GM10266 (cell line): Measurements from ENCODE around the gene E2F6.
A peak's percentile ranks its signal among the peaks of the same experiment; 100 is the strongest.

Source experiments
- DNase-seq: peaks from one replicate; pipeline ENCODE4 v3.0.0; 2012; ENCODE audit errors: extremely low spot score
- TF ChIP-seq, protein P1 (sequence below): IDR thresholded peaks from 2 replicates; pipeline ENCODE4 v1.5.1; 2012; ENCODE audit warnings: mild to moderate bottlenecking, low read depth; ENCODE audit not compliant: control insufficient read depth, insufficient read depth; ENCODE audit errors: missing control alignments

Gene E2F6

DNA sequence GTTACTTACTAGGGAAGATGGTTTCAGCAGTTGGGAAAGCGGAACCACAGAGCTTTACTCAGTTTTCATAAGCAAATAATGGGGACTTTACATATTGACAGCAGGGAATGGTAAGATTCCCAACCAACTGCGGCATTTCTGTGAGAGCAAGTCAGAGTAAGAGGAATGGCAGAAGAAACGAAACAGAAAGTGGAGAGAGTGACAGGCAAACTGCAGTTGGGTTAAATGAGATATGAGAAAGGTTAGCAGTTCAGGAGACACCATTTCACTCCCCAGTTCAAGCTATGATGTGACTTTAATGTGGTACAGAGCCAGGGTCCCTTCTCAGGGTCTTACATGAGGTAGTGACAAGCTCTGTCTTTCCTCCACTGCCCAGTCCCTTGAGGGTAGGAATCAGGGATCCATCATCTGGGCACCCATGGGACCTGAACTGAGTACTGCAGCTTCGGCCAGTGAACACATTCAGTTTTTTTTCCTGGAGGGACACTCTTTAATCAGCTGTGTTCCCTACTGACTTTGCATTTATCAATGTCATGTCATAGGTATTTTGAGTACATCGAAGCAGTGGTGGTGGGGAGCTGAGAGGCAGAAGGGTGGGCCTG lies 34.8 kb upstream of the E2F6 start:
- TF ChIP-seq, protein P1, sequence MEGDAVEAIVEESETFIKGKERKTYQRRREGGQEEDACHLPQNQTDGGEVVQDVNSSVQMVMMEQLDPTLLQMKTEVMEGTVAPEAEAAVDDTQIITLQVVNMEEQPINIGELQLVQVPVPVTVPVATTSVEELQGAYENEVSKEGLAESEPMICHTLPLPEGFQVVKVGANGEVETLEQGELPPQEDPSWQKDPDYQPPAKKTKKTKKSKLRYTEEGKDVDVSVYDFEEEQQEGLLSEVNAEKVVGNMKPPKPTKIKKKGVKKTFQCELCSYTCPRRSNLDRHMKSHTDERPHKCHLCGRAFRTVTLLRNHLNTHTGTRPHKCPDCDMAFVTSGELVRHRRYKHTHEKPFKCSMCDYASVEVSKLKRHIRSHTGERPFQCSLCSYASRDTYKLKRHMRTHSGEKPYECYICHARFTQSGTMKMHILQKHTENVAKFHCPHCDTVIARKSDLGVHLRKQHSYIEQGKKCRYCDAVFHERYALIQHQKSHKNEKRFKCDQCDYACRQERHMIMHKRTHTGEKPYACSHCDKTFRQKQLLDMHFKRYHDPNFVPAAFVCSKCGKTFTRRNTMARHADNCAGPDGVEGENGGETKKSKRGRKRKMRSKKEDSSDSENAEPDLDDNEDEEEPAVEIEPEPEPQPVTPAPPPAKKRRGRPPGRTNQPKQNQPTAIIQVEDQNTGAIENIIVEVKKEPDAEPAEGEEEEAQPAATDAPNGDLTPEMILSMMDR, result no peak
- DNase-seq, result no peak

DNA sequence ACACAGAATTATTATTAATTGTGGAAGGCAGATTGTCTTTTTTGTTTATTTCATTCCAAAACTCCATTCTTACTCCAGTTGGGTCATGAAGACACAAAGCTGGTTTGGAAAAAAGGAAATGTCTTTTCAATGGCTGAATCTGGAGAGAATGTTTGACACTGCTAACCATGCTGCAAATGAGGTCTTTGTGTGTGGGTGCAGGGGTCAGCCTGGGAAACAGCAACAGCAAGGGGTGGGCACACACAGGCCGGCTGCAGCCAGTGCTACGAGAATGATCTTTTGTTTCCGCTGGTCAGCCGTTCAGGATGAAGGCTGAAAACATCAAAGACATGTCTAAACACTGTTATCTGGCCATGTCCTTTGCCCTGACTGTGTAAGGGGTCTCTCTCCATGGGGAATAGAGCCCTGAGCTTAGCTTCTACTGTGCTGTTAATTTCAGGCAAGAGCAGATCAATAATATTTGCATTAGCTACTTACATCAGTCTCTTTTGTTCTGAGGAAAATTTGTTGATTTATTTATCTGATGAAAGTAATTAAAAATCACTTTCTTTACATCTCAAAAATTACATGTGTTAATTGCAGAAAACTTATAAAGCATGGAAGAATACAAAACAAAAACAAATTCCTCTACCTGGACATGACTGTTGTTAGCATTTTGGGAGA lies 33.3 kb upstream of the E2F6 start:
- TF ChIP-seq, protein P1, result no peak
- DNase-seq, result no peak

DNA sequence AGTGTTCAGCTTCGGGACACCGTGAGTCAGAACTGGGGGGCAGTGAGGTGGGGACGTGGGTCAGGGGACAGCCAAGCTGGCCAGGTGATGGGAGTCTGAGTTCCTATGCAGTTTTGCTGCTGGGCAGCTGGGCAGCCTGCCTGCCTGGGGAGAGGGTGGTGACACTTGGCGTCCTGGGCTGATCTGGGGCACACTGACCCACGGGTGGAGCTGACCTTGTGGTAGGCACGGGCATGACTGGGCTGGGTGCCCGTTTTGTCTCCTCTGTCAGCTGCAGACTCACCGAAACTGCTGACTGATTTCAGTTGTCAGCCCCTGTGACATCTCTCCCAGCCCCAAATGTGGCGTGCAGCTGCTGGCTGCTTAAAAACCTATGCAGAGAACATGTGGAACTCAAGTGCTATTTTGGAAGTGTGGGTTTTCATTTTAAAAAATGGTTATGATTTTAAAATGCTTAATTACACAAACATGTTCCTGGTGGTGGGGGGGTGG lies 32.6 kb upstream of the E2F6 start:
- TF ChIP-seq, protein P1, result no peak
- DNase-seq, result peak; percentile 51

DNA sequence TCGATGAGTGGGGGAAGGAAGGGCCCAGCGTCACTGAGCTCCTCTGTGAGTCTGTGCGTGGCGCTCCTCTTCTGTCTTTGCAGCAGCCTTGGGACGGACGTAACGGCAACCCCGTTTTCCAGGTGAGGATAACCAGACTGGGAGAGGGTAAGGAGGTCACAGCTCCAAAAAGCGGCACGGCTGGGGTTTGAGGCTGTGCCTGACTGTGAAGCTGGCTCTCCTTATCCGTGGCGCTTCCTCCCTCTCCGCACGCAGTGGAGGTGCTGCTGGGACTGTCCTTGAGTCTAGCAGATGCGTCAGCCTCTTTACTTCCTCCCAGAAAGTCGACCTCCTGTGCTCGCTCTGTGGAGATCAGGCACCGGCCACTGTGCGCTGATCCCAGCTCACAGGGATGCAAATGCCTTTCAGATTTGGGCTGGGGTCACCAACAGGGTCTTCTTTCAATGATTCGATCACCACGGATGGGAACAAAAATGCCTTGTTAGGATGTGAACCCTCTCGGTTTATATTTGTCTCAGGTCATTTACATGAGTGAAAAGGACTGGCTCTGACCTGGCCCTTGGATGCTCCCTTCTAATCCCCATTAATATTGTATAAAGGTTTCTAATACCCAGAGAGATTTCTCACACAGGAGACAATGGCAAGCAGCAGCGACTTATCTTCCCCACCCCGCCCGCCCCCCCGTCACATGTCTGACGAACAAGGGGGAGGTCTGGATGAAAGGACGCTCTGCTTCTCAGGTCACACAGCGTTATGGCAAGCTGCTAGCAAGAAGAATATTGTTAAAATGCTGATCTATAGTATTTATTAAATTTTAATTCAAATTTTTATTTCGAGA lies 30.1 kb upstream of the E2F6 start:
- DNase-seq, result no peak
- TF ChIP-seq, protein P1, result no peak

DNA sequence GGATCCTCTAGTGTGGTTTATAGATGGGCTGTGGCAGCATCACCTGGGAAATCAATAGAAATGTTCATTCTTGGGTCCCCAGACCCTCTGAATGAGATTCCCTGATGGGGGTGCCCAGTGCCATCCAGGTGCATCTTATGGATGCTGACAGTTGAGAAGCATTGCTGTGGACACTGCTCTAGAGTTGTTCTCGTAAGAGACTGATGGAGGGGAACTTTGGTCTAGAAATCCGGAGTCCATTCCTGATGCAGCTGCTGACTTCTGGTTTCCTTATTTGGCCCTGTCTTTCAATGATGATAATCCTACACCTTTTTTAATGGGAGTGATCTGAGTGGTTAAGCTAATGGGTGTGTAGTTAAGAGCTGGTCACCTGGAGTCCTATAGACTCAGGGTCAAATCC lies 28.3 kb upstream of the E2F6 start:
- TF ChIP-seq, protein P1, result no peak
- DNase-seq, result no peak

DNA sequence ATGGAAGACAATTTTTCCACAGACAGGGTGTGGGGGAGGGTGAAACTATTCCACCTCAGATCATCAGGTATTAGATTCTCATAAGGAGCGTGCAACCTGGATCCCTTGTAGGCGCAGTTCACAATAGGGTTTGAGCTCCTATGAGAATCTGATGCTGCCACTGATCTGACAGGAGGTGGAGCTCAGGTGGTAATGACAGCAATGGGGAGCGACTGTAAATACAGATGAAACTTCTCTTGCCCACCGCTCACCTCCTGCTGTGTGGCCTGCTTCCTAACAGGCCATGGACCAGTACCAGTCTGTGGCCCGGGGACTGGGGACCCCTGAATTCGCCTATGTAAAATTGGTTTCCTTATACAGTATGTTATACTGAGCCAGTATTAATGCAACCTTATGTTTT lies 27.3 kb upstream of the E2F6 start:
- no peak for DNase-seq
- TF ChIP-seq, protein P1, result no peak
